ENCODE results near the gene NTNG2. TPM values are rescaled to one million over a fixed set of nuclear protein-coding genes. Genes with fewer than 3 reads are reported as not detected.

The NTNG2 gene
- total RNA-seq, 1 experiment from 2014 or later: 6.0 TPM

DNA sequence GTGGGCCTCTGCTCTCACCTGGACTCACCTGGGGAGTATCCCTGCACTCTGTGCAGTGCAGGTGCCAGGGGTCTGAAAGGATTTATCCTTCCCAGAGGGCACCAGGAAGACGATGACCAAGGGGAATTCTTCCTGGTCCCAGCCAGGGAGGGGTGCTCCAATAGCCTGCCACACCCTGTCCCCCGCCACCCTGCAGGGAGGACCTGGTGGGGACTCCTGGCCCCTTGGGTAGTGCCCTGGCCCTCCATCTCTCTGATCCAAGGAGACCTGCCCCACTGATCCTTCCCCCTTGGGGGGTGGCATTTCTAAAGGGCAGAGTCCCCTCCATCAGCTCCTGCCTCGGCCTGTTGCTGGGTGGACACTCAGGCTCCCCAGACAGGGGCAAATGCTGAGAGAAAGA is 70.7 kb downstream of the NTNG2 start:
- H3K79me2 ChIP-seq (ENCODE audit: low read length): no peaks in the 10 kb centered on the region
- no peaks in the 10 kb centered on the region for H3F3A ChIP-seq (ENCODE audit: low read length, unreplicated experiment)
- no peaks in the 10 kb centered on the region for H3K9me3 ChIP-seq (ENCODE audit: low read length)
- no peak overlapping the region for H3K9ac ChIP-seq (ENCODE audit: low read length)
- BruUV-seq (replicated peaks): no TSS peak
- TF ChIP-seq EZH2 (IDR thresholded peaks at IDR 0.05; ENCODE audit: low read length, unreplicated experiment) (no peak), CTCF (conservative IDR thresholded peaks at IDR 0.05; ENCODE audit: low read depth, low read length) (no peak), EZH2phosphoT487 (IDR thresholded peaks at IDR 0.05; ENCODE audit: borderline replicate concordance, low read length) (no peak)
- H3K9me2 ChIP-seq (replicated peaks; ENCODE audit: low read length): no peaks in the 10 kb centered on the region
- intact Hi-C loops (cut with micrococcal nuclease): no loop called here
- POLR2A ChIA-PET (ENCODE audit: unreplicated experiment): no interaction called here
- H3K27ac ChIP-seq (ENCODE audit: low read length): no peak overlapping the region
- ATAC-seq (no peak), DNase-seq (no peak)
- CTCF ChIA-PET: no interaction called here
- H3K27me3 ChIP-seq (ENCODE audit: low read length): no peaks in the 10 kb centered on the region
- H2AFZ ChIP-seq (ENCODE audit: low read length): no peak overlapping the region
- no peak overlapping the region for H3K4me2 ChIP-seq (ENCODE audit: low read length)
- H3K4me1 ChIP-seq (ENCODE audit: insufficient read depth, low read length): no peaks in the 10 kb centered on the region
- H4K20me1 ChIP-seq (ENCODE audit: low read length): no peaks in the 10 kb centered on the region
- H3K4me3 ChIP-seq (ENCODE audit: low read length): no peak overlapping the region
- H3K36me3 ChIP-seq (ENCODE audit: low read depth, low read length): no peaks in the 10 kb centered on the region

DNA sequence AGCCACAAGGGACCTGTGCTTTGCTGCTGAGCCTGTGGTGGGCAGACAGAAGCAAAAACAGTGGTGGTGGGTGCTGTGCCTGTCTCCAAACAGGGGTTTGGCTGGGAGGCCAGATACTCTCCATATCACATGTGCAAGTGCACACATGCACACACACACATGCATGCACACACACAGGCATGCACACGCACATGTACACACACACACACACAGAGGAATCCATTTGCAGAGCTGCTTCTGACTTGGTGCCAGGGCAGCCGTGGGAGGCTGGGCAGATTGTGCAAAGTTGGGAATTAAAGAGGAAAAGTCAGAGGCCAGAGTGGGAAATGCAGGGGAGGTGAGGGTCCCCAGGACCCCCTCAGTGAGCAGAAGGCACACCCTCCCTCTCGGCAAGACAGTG is 71.3 kb downstream of the NTNG2 start:
- DNase-seq (no peak), ATAC-seq (no peak)
- Histone ChIP-seq H3K4me2 (ENCODE audit: low read length) (no peak overlapping the region), H3F3A (ENCODE audit: low read length, unreplicated experiment) (no peaks in the 10 kb centered on the region), H3K9me3 (ENCODE audit: low read length) (no peaks in the 10 kb centered on the region), H3K4me1 (ENCODE audit: insufficient read depth, low read length) (no peaks in the 10 kb centered on the region), H2AFZ (ENCODE audit: low read length) (no peak overlapping the region), H3K27ac (ENCODE audit: low read length) (no peak overlapping the region), H3K79me2 (ENCODE audit: low read length) (no peaks in the 10 kb centered on the region), H3K36me3 (ENCODE audit: low read depth, low read length) (no peaks in the 10 kb centered on the region), H3K9me2 (replicated peaks; ENCODE audit: low read length) (no peaks in the 10 kb centered on the region), H3K4me3 (ENCODE audit: low read length) (no peak overlapping the region), H3K27me3 (ENCODE audit: low read length) (no peaks in the 10 kb centered on the region), H4K20me1 (ENCODE audit: low read length) (no peaks in the 10 kb centered on the region), H3K9ac (ENCODE audit: low read length) (no peak overlapping the region)
- no TSS peak for BruUV-seq (replicated peaks)
- ChIA-PET POLR2A (ENCODE audit: unreplicated experiment) (no interaction called here), CTCF (interaction anchor here (0.6 kb wide), 1 partner anchor 37 kb away, joined by 5 read pairs; no protein-coding TSS in a partner anchor)
- TF ChIP-seq EZH2 (IDR thresholded peaks at IDR 0.05; ENCODE audit: low read length, unreplicated experiment) (no peak), CTCF (conservative IDR thresholded peaks at IDR 0.05; ENCODE audit: low read depth, low read length) (no peak), EZH2phosphoT487 (IDR thresholded peaks at IDR 0.05; ENCODE audit: borderline replicate concordance, low read length) (no peak)
- intact Hi-C loops (cut with micrococcal nuclease): no loop called here

DNA sequence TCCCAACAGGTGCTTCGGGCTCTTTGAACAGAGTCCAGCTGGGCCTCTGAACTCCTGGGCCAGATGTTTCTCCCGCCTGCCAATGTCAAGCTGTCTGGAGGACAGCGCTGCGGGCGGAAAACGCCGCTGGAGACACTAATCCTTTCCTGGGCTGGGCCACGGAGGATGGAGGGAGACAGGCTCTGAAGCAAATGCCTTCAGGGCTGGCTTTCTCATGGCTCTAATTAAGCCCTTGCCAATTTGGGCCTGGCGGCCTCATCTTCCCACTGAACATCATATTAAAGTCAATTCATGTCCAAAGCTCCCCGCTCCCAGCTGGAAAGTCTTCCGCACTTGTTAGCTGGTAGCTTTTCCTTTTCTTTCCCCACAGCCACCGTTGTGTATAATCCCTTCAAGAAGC is 72.7 kb downstream of the NTNG2 start:
- DNase-seq (no peak), ATAC-seq (no peak)
- ChIA-PET CTCF (no interaction called here), POLR2A (ENCODE audit: unreplicated experiment) (no interaction called here)
- no peaks in the 10 kb centered on the region for H3K4me1 ChIP-seq (ENCODE audit: insufficient read depth, low read length)
- no TSS peak for BruUV-seq (replicated peaks)
- no peak overlapping the region for H2AFZ ChIP-seq (ENCODE audit: low read length)
- no peaks in the 10 kb centered on the region for H4K20me1 ChIP-seq (ENCODE audit: low read length)
- H3K79me2 ChIP-seq (ENCODE audit: low read length): no peaks in the 10 kb centered on the region
- intact Hi-C loops (cut with micrococcal nuclease): no loop called here
- no peak for TF ChIP-seq CTCF (conservative IDR thresholded peaks at IDR 0.05; ENCODE audit: low read depth, low read length)
- H3K36me3 ChIP-seq (ENCODE audit: low read depth, low read length): no peaks in the 10 kb centered on the region
- no peaks in the 10 kb centered on the region for H3K9me2 ChIP-seq (replicated peaks; ENCODE audit: low read length)
- no peaks in the 10 kb centered on the region for H3F3A ChIP-seq (ENCODE audit: low read length, unreplicated experiment)
- H3K4me3 ChIP-seq (ENCODE audit: low read length): no peak overlapping the region
- no peak overlapping the region for H3K4me2 ChIP-seq (ENCODE audit: low read length)
- no peaks in the 10 kb centered on the region for H3K9me3 ChIP-seq (ENCODE audit: low read length)
- H3K9ac ChIP-seq (ENCODE audit: low read length): no peak overlapping the region
- no peak overlapping the region for H3K27ac ChIP-seq (ENCODE audit: low read length)
- no peaks in the 10 kb centered on the region for H3K27me3 ChIP-seq (ENCODE audit: low read length)
